NCI-H2227 (cell line): ENCODE results near the gene TMCC2.
"Not testable (repeated sequence)": the region's sequence is repeated elsewhere in the genome, so short reads cannot be mapped to it uniquely, and the experiment has no call there.

Source experiments
- DNase-seq: peaks from one replicate; lab custom pipeline; 2025; ENCODE audit not compliant: unreplicated experiment; lab: John Stamatoyannopoulos, UW

TMCC2 gene

GRCh38 chr1:205275916-205276688 is 48.4 kb downstream of the TMCC2 start:
- DNase-seq = no peak

- no peak for DNase-seq
These were observed 48.9 kb downstream of the TMCC2 start for GRCh38 chr1:205276689-205277065.

- DNase-seq = no peak
These were observed 52.2 kb downstream of the TMCC2 start for GRCh38 chr1:205279986-205280385.

- not testable (repeated sequence) for DNase-seq
These were observed 53.1 kb downstream of the TMCC2 start for GRCh38 chr1:205280666-205281395.

- DNase-seq = no peak
These were observed 55.8 kb downstream of the TMCC2 start for GRCh38 chr1:205283270-205284147.

GRCh38 chr1:205284420-205285144 is 56.8 kb downstream of the TMCC2 start:
- peak; percentile 70 for DNase-seq

- no peak for DNase-seq
These were observed 57.8 kb downstream of the TMCC2 start for GRCh38 chr1:205285381-205286101.

- no peak for DNase-seq
These were observed 58.7 kb downstream of the TMCC2 start for GRCh38 chr1:205286335-205286950.

- no peak for DNase-seq
These were observed 59.3 kb downstream of the TMCC2 start for GRCh38 chr1:205287076-205287475.

GRCh38 chr1:205287767-205288559 is 60.2 kb downstream of the TMCC2 start:
- no peak for DNase-seq

- DNase-seq = no peak
These were observed 63.9 kb downstream of the TMCC2 start for GRCh38 chr1:205291596-205291995.

- DNase-seq = no peak
These were observed 65.8 kb downstream of the TMCC2 start for GRCh38 chr1:205293350-205294074.

GRCh38 chr1:205294175-205294917 is 66.6 kb downstream of the TMCC2 start:
- no peak for DNase-seq

GRCh38 chr1:205294934-205295333 is 67.2 kb downstream of the TMCC2 start:
- no peak for DNase-seq

- no peak for DNase-seq
These were observed 68.4 kb downstream of the TMCC2 start for GRCh38 chr1:205296154-205296553.

GRCh38 chr1:205297546-205298177 is 69.9 kb downstream of the TMCC2 start:
- DNase-seq = not testable (repeated sequence)
